ENCODE data around the gene CREB3L1.

Gene CREB3L1

DNA sequence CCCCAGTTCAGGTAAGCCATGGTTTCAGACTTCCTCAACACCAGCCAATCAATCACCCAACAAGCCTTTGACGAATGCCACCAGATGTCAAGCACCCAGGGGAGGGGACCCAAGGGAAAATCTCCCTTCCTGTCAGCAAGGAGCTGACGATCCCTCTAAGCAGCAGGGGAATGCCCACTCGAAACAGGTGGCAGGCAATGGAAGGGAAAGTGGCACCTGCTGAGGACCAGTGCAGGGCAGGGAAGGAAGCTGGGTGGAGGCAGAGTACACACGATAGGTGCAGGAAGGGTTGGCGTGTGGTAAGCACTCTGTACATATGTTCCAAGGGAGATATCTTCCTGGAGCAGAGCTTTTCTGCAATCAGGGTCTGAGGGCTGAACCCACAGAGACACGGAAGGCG is 11.7 kb upstream of the CREB3L1 start:
- Histone ChIP-seq H3K27me3 (ENCODE audit: insufficient read depth, low read depth, severe bottlenecking) (no peaks in the 10 kb centered on the region), H3K4me3 (ENCODE audit: low read depth, low read length) (no peak overlapping the region), H3K27ac (no peak overlapping the region), H3K9me3 (ENCODE audit: severe bottlenecking) (peaks cover 4% of the 10 kb centered on the region), H3K36me3 (no peaks in the 10 kb centered on the region)
- no peak for DNase-seq
- TF ChIP-seq, protein P1, sequence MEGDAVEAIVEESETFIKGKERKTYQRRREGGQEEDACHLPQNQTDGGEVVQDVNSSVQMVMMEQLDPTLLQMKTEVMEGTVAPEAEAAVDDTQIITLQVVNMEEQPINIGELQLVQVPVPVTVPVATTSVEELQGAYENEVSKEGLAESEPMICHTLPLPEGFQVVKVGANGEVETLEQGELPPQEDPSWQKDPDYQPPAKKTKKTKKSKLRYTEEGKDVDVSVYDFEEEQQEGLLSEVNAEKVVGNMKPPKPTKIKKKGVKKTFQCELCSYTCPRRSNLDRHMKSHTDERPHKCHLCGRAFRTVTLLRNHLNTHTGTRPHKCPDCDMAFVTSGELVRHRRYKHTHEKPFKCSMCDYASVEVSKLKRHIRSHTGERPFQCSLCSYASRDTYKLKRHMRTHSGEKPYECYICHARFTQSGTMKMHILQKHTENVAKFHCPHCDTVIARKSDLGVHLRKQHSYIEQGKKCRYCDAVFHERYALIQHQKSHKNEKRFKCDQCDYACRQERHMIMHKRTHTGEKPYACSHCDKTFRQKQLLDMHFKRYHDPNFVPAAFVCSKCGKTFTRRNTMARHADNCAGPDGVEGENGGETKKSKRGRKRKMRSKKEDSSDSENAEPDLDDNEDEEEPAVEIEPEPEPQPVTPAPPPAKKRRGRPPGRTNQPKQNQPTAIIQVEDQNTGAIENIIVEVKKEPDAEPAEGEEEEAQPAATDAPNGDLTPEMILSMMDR (IDR thresholded peaks at IDR 0.05; ENCODE audit: low read depth, low read length) = no peak

- Histone ChIP-seq H3K27ac (no peak overlapping the region), H3K36me3 (no peaks in the 10 kb centered on the region), H3K9me3 (ENCODE audit: severe bottlenecking) (peaks cover 3% of the 10 kb centered on the region), H3K27me3 (ENCODE audit: insufficient read depth, low read depth, severe bottlenecking) (no peaks in the 10 kb centered on the region), H3K4me3 (ENCODE audit: low read depth, low read length) (no peak overlapping the region)
- DNase-seq = no peak
- TF ChIP-seq, protein P1 (IDR thresholded peaks at IDR 0.05; ENCODE audit: low read depth, low read length) = no peak
These were observed 9.5 kb upstream of the CREB3L1 start for GRCh38 chr11:46267930-46268329.

GRCh38 chr11:46270684-46271083 is 6.8 kb upstream of the CREB3L1 start:
- H3K27ac ChIP-seq = no peak overlapping the region
- DNase-seq = no peak
- H3K27me3 ChIP-seq (ENCODE audit: insufficient read depth, low read depth, severe bottlenecking) = no peaks in the 10 kb centered on the region
- H3K4me3 ChIP-seq (ENCODE audit: low read depth, low read length) = no peak overlapping the region
- TF ChIP-seq, protein P1 (IDR thresholded peaks at IDR 0.05; ENCODE audit: low read depth, low read length) = no peak
- no peaks in the 10 kb centered on the region for H3K9me3 ChIP-seq (ENCODE audit: severe bottlenecking)
- no peaks in the 10 kb centered on the region for H3K36me3 ChIP-seq

DNA sequence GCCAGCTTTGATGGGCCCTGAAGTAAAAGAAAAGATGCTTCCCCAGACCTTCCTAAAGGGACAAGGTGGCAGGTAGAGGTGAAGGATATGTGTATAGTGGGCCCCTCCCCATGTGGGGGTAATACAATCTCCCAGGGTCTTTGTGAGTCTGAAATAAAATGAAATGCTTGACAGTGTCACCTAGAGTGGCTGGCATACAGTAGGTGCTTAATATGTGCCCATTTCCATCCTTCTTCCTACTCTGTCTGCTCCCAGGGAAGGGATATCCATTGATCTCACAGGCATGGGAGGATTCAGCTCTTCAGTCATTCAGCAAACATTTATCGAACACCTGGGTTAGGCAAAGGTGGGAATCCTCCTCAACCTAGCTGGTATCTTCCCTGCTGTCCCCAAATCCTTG is 6.1 kb upstream of the CREB3L1 start:
- Histone ChIP-seq H3K4me3 (ENCODE audit: low read depth, low read length) (no peak overlapping the region), H3K27me3 (ENCODE audit: insufficient read depth, low read depth, severe bottlenecking) (no peaks in the 10 kb centered on the region), H3K9me3 (ENCODE audit: severe bottlenecking) (no peaks in the 10 kb centered on the region), H3K27ac (no peak overlapping the region), H3K36me3 (no peaks in the 10 kb centered on the region)
- TF ChIP-seq, protein P1 (IDR thresholded peaks at IDR 0.05; ENCODE audit: low read depth, low read length) = no peak
- DNase-seq = no peak

GRCh38 chr11:46271875-46272815 is 5.3 kb upstream of the CREB3L1 start:
- TF ChIP-seq, protein P1 (IDR thresholded peaks at IDR 0.05; ENCODE audit: low read depth, low read length) = no peak
- Histone ChIP-seq H3K27ac (no peak overlapping the region), H3K9me3 (ENCODE audit: severe bottlenecking) (no peaks in the 10 kb centered on the region), H3K27me3 (ENCODE audit: insufficient read depth, low read depth, severe bottlenecking) (no peaks in the 10 kb centered on the region), H3K4me3 (ENCODE audit: low read depth, low read length) (no peak overlapping the region), H3K36me3 (no peaks in the 10 kb centered on the region)
- DNase-seq = no peak
